Neuron (in vitro differentiated cells): ENCODE measurements around the gene ADAMTS18.
"Not testable (repeated sequence)": the region's sequence is repeated elsewhere in the genome, so short reads cannot be mapped to it uniquely, and the experiment has no call there.

Experiments
- H2AFZ ChIP-seq: one replicate; pipeline ENCODE4 v1.6.1; 2013; ENCODE audit warnings: low read depth, mild to moderate bottlenecking, inconsistent platforms, low read length, moderate library complexity
- H3K27me3 ChIP-seq: one replicate; pipeline ENCODE4 v1.6.1; 2013; ENCODE audit warnings: low read length; ENCODE audit not compliant: insufficient read depth
- H3K36me3 ChIP-seq: one replicate; pipeline ENCODE4 v1.6.1; 2013; ENCODE audit warnings: low read length; ENCODE audit not compliant: insufficient read depth
- H3K4me1 ChIP-seq: one replicate; pipeline ENCODE4 v1.6.1; 2013; ENCODE audit warnings: low read length; ENCODE audit not compliant: insufficient read depth
- H3K4me3 ChIP-seq: 2 replicates; pipeline ENCODE4 v1.5.1; 2013; ENCODE audit warnings: mild to moderate bottlenecking, low read length, moderate library complexity
- H3K9me3 ChIP-seq: one replicate; pipeline ENCODE4 v1.6.1; 2013; ENCODE audit warnings: low read length

The ADAMTS18 gene, protein sequence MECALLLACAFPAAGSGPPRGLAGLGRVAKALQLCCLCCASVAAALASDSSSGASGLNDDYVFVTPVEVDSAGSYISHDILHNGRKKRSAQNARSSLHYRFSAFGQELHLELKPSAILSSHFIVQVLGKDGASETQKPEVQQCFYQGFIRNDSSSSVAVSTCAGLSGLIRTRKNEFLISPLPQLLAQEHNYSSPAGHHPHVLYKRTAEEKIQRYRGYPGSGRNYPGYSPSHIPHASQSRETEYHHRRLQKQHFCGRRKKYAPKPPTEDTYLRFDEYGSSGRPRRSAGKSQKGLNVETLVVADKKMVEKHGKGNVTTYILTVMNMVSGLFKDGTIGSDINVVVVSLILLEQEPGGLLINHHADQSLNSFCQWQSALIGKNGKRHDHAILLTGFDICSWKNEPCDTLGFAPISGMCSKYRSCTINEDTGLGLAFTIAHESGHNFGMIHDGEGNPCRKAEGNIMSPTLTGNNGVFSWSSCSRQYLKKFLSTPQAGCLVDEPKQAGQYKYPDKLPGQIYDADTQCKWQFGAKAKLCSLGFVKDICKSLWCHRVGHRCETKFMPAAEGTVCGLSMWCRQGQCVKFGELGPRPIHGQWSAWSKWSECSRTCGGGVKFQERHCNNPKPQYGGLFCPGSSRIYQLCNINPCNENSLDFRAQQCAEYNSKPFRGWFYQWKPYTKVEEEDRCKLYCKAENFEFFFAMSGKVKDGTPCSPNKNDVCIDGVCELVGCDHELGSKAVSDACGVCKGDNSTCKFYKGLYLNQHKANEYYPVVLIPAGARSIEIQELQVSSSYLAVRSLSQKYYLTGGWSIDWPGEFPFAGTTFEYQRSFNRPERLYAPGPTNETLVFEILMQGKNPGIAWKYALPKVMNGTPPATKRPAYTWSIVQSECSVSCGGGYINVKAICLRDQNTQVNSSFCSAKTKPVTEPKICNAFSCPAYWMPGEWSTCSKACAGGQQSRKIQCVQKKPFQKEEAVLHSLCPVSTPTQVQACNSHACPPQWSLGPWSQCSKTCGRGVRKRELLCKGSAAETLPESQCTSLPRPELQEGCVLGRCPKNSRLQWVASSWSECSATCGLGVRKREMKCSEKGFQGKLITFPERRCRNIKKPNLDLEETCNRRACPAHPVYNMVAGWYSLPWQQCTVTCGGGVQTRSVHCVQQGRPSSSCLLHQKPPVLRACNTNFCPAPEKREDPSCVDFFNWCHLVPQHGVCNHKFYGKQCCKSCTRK (N-terminal part only)

DNA sequence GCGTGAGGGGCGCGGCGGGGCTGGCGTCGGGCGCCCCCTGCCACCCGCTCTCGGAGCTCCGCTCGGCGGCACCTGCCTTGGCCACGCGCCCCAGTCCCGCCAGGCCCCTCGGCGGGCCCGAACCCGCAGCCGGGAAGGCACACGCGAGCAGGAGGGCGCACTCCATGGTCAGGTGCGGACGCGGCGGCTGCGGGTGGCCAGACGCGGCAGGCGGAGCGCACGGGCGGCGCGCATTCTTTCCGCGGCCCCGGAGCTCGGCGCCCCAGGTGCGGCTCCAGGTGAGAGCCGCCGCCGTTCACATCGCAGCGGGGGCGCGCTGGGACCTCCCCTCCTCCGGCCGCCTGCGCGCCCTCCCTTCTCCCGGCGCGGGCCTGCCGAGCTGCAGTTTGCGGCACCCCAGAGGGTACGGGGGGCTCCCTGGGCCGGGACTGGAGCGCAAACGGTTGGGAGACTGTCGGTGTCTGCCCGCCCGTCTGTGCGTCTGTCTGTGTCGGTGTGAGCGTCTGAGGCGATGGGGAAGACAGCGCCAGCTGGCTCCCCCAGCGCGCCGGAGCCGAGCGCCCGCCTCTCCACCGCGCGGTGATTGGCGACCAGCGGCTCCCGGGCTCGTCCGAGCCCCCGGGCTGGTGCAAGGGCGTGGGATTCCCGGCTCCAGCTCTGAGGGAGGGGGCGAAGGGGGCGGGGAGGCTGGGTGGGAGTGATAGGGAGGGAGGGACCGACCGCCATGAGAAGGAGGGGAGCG lies at the start of gene ADAMTS18:
TSS of gene ADAMTS18 (minus strand) at position 505 of the 742 bp plus-strand sequence. CDS start at position 166, 339 bp downstream.
- Histone ChIP-seq H3K9me3 (peaks cover 1% of the 10 kb centered on the region), H3K4me1 (peaks cover 4% of the 10 kb centered on the region), H2AFZ (no peak within 1 kb of the TSS), H3K27me3 (peaks cover 69% of the 10 kb centered on the region), H3K36me3 (no peaks in the 10 kb centered on the region), H3K4me3 (no peak within 1 kb of the TSS)

- Histone ChIP-seq H3K4me3 (no peak overlapping the region), H2AFZ (no peak overlapping the region), H3K9me3 (no peaks in the 10 kb centered on the region), H3K4me1 (no peaks in the 10 kb centered on the region), H3K36me3 (no peaks in the 10 kb centered on the region), H3K27me3 (no peaks in the 10 kb centered on the region)
These were observed 46.0 kb upstream of the ADAMTS18 start for GRCh38 chr16:77480681-77481315.

- Histone ChIP-seq H3K4me1 (no peaks in the 10 kb centered on the region), H3K4me3 (no peak overlapping the region), H3K27me3 (no peaks in the 10 kb centered on the region), H3K9me3 (no peaks in the 10 kb centered on the region), H2AFZ (no peak overlapping the region), H3K36me3 (no peaks in the 10 kb centered on the region)
These were observed 37.4 kb upstream of the ADAMTS18 start for GRCh38 chr16:77472262-77472661.

GRCh38 chr16:77470851-77471250 lies 36.0 kb upstream of the ADAMTS18 start:
- no peaks in the 10 kb centered on the region for H3K4me1 ChIP-seq
- no peak overlapping the region for H3K4me3 ChIP-seq
- H3K36me3 ChIP-seq, result no peaks in the 10 kb centered on the region
- no peaks in the 10 kb centered on the region for H3K9me3 ChIP-seq
- no peak overlapping the region for H2AFZ ChIP-seq
- no peaks in the 10 kb centered on the region for H3K27me3 ChIP-seq

DNA sequence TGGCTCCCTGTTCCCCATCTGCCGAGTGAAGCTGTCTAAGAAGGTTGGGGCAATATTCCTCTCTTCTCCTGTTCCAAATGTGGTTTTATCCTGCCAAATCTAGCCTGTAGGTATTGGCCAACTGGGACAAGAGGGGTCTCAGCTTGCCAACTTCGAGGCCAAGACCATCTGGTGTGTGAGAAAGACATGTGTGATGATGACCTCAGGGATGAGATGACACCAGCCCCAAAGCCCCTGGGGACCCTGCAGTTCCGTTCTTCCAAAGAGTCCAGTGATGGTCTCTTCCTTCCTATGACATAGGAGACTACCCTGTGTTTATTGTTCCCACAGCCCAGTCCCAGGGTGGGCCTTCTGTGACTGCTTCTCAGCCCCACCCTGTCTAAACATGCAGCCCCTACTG lies 34.8 kb upstream of the ADAMTS18 start:
- Histone ChIP-seq H2AFZ (no peak overlapping the region), H3K4me1 (no peaks in the 10 kb centered on the region), H3K36me3 (no peaks in the 10 kb centered on the region), H3K9me3 (no peaks in the 10 kb centered on the region), H3K4me3 (no peak overlapping the region), H3K27me3 (no peaks in the 10 kb centered on the region)

DNA sequence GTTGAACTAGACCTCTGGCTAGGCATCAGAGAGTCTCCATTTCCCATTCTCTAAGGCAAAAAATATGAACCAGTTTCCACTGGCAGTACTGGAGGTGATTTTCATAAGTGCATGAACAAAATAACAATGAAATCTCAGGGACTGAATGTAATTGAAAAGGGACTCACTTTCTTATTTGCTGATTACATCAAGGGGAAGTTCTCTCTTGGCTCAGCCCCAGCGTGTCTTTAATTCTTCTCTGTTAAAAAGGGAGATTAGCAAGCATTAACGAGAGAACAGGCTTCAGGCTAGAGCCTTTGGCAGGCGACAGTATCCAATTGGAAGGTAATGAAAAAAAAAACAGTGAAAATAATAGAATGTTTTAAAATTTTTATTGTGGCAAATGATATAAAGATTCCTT lies 34.0 kb upstream of the ADAMTS18 start:
- no peak overlapping the region for H2AFZ ChIP-seq
- H3K9me3 ChIP-seq, result no peaks in the 10 kb centered on the region
- no peaks in the 10 kb centered on the region for H3K27me3 ChIP-seq
- no peaks in the 10 kb centered on the region for H3K36me3 ChIP-seq
- H3K4me1 ChIP-seq, result no peaks in the 10 kb centered on the region
- H3K4me3 ChIP-seq, result no peak overlapping the region

DNA sequence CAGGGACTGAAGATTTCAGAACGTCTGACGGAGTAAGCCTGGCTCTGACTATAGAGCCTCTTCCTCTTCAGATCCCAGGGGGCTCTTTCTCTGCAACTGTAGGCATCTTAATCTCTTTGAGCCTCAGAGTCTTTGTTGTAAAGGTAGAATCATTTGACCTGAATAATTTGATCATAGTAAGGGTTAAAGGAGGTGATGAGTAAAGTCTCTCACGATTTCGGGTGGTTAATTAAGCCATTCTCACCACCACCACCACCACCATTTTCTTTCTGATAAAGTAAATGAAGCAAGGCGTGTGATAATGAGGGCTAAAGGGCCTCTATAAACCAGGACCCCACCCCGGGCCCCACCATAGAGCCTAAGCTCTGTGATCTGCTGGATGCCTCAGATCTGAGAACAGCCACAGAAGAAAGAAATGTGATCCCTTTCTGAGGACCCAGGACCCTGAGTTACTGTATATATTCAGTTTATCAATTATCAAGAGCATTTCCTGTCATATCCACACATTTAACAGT lies 33.0 kb upstream of the ADAMTS18 start:
- Histone ChIP-seq H2AFZ (no peak overlapping the region), H3K27me3 (no peaks in the 10 kb centered on the region), H3K36me3 (no peaks in the 10 kb centered on the region), H3K4me3 (no peak overlapping the region), H3K4me1 (no peaks in the 10 kb centered on the region), H3K9me3 (no peaks in the 10 kb centered on the region)

DNA sequence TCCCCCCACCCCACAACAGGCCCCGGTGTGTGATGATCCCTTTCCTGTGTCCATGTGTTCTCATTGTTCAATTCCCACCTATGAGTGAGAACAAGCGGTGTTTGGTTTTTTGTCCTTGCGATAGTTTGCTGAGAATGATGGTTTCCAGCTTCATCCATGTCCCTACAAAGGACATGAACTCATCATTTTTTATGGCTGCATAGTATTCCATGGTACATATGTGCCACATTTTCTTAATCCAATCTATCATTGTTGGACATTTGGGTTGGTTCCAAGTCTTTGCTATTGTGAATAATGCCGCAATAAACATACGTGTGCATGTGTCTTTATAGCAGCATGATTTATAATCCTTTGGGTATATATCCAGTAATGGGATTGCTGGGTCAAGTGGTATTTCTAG lies 28.8 kb upstream of the ADAMTS18 start:
- H2AFZ ChIP-seq, result not testable (repeated sequence)

DNA sequence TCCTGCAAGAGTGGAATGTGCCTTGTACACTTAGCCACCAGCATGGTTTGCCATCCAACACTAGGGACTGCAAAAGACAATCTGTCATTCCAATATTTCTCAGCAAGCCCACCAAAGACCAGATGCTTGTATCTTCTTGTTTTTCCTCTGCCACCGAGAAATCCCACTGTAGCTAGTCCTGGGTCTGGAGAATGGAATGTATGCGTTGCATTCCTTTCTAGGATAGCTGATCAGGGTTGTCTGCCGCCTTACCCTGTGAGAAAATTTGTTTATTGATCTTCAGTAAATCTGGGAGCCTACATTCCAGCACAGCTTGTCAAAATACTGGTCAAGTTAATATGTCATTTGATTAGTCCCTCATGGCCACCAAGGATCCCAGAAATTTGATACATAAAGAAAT lies 28.1 kb upstream of the ADAMTS18 start:
- H3K27me3 ChIP-seq, result no peaks in the 10 kb centered on the region
- no peaks in the 10 kb centered on the region for H3K9me3 ChIP-seq
- H3K36me3 ChIP-seq, result no peaks in the 10 kb centered on the region
- no peak overlapping the region for H2AFZ ChIP-seq
- no peak overlapping the region for H3K4me3 ChIP-seq
- no peaks in the 10 kb centered on the region for H3K4me1 ChIP-seq

More for the DNA sequence above, 28.8 kb upstream of the ADAMTS18 start:
- not testable (repeated sequence) for H3K36me3 ChIP-seq, H3K27me3 ChIP-seq, H3K4me1 ChIP-seq, H3K4me3 ChIP-seq, H3K9me3 ChIP-seq

DNA sequence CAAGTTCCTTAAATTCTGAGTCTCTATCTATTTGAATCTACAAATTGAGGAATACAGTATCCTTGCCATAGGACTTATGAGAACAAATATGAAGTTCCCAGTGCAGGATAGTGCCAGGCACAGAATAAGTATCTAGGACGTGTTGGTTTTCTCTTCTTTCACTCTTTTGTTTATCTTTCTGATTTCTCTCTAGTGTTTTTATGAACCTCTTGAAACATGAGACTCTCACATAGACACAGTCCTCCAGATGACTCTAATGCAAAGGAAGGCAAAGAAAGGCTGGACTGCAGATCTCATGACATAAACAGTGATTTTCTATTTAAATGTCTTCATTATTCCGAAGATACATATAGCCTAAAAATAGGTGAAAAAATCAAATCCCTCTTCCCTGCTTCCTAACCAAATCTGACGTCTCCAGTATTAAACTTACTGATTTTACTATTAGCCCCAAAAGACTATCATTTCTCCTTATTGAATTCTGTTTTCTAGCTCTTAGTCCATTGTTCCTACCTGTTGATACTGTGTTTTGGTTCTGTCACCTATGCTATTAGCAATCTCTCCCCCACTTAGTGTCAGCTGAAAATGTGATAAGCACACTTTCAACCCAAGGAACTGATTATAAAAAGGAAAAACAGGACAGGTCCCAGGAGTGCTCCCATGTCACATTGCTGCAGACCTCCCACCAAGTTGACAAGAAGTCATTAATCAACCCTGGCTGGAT lies 24.9 kb upstream of the ADAMTS18 start:
- Histone ChIP-seq H2AFZ (no peak overlapping the region), H3K4me3 (no peak overlapping the region), H3K36me3 (no peaks in the 10 kb centered on the region), H3K27me3 (no peaks in the 10 kb centered on the region), H3K4me1 (peaks cover 12% of the 10 kb centered on the region), H3K9me3 (no peaks in the 10 kb centered on the region)

GRCh38 chr16:77457046-77457445 lies 22.2 kb upstream of the ADAMTS18 start:
- no peaks in the 10 kb centered on the region for H3K27me3 ChIP-seq
- no peaks in the 10 kb centered on the region for H3K9me3 ChIP-seq
- no peak overlapping the region for H2AFZ ChIP-seq
- H3K4me1 ChIP-seq, result peaks cover 12% of the 10 kb centered on the region
- H3K4me3 ChIP-seq, result no peak overlapping the region
- H3K36me3 ChIP-seq, result no peaks in the 10 kb centered on the region
